K562 (cell line): Measurements from ENCODE around the gene MGST2.

Source experiments
- CHD4 ChIP-seq: fragments of 200-600 bp; sonication (generic); IDR thresholded peaks from 3 replicates; pipeline ENCODE4 v1.6.1; 2012; ENCODE audit warnings: low read depth, mild to moderate bottlenecking, mixed read lengths, low read length, inconsistent platforms; ENCODE audit not compliant: insufficient read depth, insufficient replicate concordance, poor library complexity, severe bottlenecking
- CTCF ChIP-seq, 3 experiments: IDR thresholded peaks in 2 of 3; conservative IDR thresholded peaks in 1 of 3; 2 replicates each; pipeline ENCODE4 v1.5.1; 2011 to 2012; ENCODE audit warnings: low read length in 3 of 3, mild to moderate bottlenecking in 3 of 3, control low read depth in 2 of 3, improper control_type of control experiment in 1 of 3, inconsistent platforms in 1 of 3, low read depth in 1 of 3, mixed read lengths in 1 of 3, moderate library complexity in 1 of 3; ENCODE audit not compliant: insufficient read depth in 2 of 3
- DPF2 ChIP-seq: fragments of 450-650 bp; IDR thresholded peaks from 2 replicates; pipeline ENCODE4 v1.6.1; 2016
- GTF2F1 ChIP-seq: IDR thresholded peaks from 2 replicates; pipeline ENCODE4 v1.6.1; 2011; ENCODE audit warnings: low read depth, low read length, improper control_type of control experiment
- KLF10 ChIP-seq: fragments of 250-450 bp; sonication (Bioruptor Pico); IDR thresholded peaks from 2 replicates; pipeline ENCODE4 v1.6.1; 2021; ENCODE audit warnings: matching md5 sums
- LEF1 ChIP-seq: fragments of 450-650 bp; IDR thresholded peaks from 2 replicates; pipeline ENCODE4 v1.6.1; 2016; ENCODE audit warnings: mild to moderate bottlenecking
- MAFG ChIP-seq: fragments of 450-650 bp; conservative IDR thresholded peaks from 2 replicates; pipeline ENCODE4 v1.6.1; 2016; ENCODE audit warnings: missing genetic modification characterization, missing compliant biosample characterization
- MYC ChIP-seq, 2 experiments: fragments of 250-450 bp in 1 of 2; sonication (Bioruptor Pico) in 1 of 2; IDR thresholded peaks; 2 replicates each; pipeline versions ENCODE4 v1.5.1 to v1.6.1; 2012 to 2021; ENCODE audit warnings: low read depth in 2 of 2, borderline replicate concordance in 1 of 2, improper control_type of control experiment in 1 of 2, low read length in 1 of 2, mild to moderate bottlenecking in 1 of 2, moderate library complexity in 1 of 2
- POLR2A ChIP-seq: fragments of 450-650 bp; conservative IDR thresholded peaks from 2 replicates; pipeline ENCODE4 v1.6.1; 2016
- ZBTB1 ChIP-seq: sonication (generic); formaldehyde crosslinking; IDR thresholded peaks from 2 replicates; pipeline ENCODE4 v1.8.1; 2023; ENCODE audit warnings: missing genetic modification reagents, low read depth, mild to moderate bottlenecking, borderline replicate concordance
- ZNF589 ChIP-seq: fragments of 200-800 bp; sonication (Bioruptor generic); IDR thresholded peaks from 2 replicates; pipeline ENCODE4 v1.6.1; 2016; ENCODE audit warnings: low read depth, missing genetic modification characterization, missing compliant biosample characterization
- ZNF655 ChIP-seq: fragments of 250-450 bp; sonication (Bioruptor Pico); IDR thresholded peaks from 2 replicates; pipeline ENCODE4 v1.5.0; 2021
- ZNF766 ChIP-seq: fragments of 200-800 bp; sonication (Bioruptor generic); conservative IDR thresholded peaks from 2 replicates; pipeline ENCODE4 v1.6.1; 2016; ENCODE audit warnings: missing genetic modification characterization, missing compliant biosample characterization

DNA sequence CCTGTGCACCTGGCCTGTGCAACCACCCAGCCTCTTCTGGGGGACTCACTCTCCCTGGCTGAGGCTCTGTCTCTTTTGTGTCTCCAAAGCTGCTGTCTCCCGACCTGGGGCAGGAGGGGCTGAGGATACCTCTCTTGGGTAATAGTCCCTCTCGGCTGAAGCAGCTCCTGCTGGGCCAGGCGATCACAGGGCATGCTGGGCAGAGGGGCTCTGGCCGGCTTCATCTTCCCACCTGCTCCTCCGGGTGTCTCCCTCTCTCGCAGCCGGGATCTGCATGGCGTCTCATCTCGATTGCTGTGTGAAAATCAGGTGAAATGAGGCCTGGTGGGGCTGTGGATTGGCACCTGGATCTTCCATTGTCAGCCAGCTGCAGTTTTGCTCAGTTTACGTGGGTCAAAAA, 53.2 kb downstream of the MGST2 start:
- TF ChIP-seq KLF10 (CRISPR knock-in tag) (no peak), LEF1 (no peak), ZNF766 (CRISPR knock-in tag) (no peak), ZNF589 (CRISPR knock-in tag) (no peak), ZBTB1 (CRISPR knock-in tag) (no peak), GTF2F1 (no peak), CHD4 (no peak), CTCF (IDR thresholded peaks at IDR 0.05 in 2 of 3, conservative IDR thresholded peaks at IDR 0.05 in 1 of 3; ENCODE audit: insufficient read depth in 2 of 3, low read depth in 1 of 3, low read length in 3 of 3) (no peak), ZNF655 (CRISPR knock-in tag) (no peak), MYC (IDR thresholded peaks at IDR 0.05; ENCODE audit: low read depth, low read length) (no peak), MYC (CRISPR knock-in tag; IDR thresholded peaks at IDR 0.05; ENCODE audit: borderline replicate concordance, low read depth) (no peak), DPF2 (no peak), MAFG (tag) (no peak), POLR2A (no peak)
